H7 (cell line): Measurements from ENCODE around the gene CD244. TPM values are rescaled to one million over a fixed set of nuclear protein-coding genes. Genes with fewer than 3 reads are reported as not detected.

Experiments used
- DNase-seq: peaks from one replicate; pipeline ENCODE4 v3.0.0; 2012
- H3K27me3 ChIP-seq: 2 replicates; pipeline ENCODE4 v1.6.0; 2011; ENCODE audit warnings: mild to moderate bottlenecking, low read length; ENCODE audit not compliant: control insufficient read depth, insufficient read depth
- H3K36me3 ChIP-seq: replicated peaks from 2 replicates; pipeline ENCODE4 v1.5.1; 2011; ENCODE audit warnings: low read length; ENCODE audit not compliant: control insufficient read depth, insufficient read depth
- H3K4me3 ChIP-seq: 2 replicates; pipeline ENCODE4 v1.5.1; 2011; ENCODE audit warnings: low read depth, mild to moderate bottlenecking, control low read depth, low read length, moderate library complexity; ENCODE audit not compliant: insufficient read depth
- total RNA-seq: library from RNA; depleted of rRNA; stranded (reverse); fragments of >200 nt; shearing (Covaris generic); gene quantifications from 2 replicates; pipeline ENCODE4 v1.2.3, GENCODE V29; 2014; rRNA removed

Gene CD244
- total RNA-seq, 1 experiment from 2014 or later = not detected

GRCh38 chr1:160780398-160780755 is 82.3 kb downstream of the CD244 start:
- Histone ChIP-seq H3K27me3 (no peaks in the 10 kb centered on the region), H3K4me3 (no peak overlapping the region), H3K36me3 (no peaks in the 10 kb centered on the region)
- DNase-seq = no peak

Other genes starting within 250 kb of the CD244 start
- gene SLAMF1, start 215.8 kb downstream of the CD244 start, total RNA-seq = not detected in 2 replicates
- 0.74 and 2.2 TPM in 2 replicates for gene CD48, start 151.1 kb downstream of the CD244 start, total RNA-seq
- 0.24 TPM in 1 of 2 replicates, not detected in the other for gene SLAMF7, start 123.6 kb downstream of the CD244 start, total RNA-seq
- 0.24 TPM in 1 of 2 replicates, not detected in the other for gene LY9, start 66.7 kb downstream of the CD244 start, total RNA-seq
- not detected in 2 replicates for gene ITLN1, start 22.3 kb upstream of the CD244 start, total RNA-seq
- gene ITLN2, start 91.9 kb upstream of the CD244 start, total RNA-seq = 2.7 and 5.2 TPM in 2 replicates
- gene F11R, start 158.3 kb upstream of the CD244 start, total RNA-seq = 211 and 255 TPM in 2 replicates
- gene TSTD1, start 176.1 kb upstream of the CD244 start, total RNA-seq = 91.3 and 114 TPM in 2 replicates
- gene USF1, start 183.1 kb upstream of the CD244 start, total RNA-seq = 169 and 176 TPM in 2 replicates
- 0.11 TPM in 1 of 2 replicates, not detected in the other for gene ARHGAP30, start 207.0 kb upstream of the CD244 start, total RNA-seq
- not detected in 2 replicates for gene NECTIN4, start 226.7 kb upstream of the CD244 start, total RNA-seq
- 21.9 and 23.2 TPM in 2 replicates for gene KLHDC9, start 235.5 kb upstream of the CD244 start, total RNA-seq